ENCODE results near the gene TMEM119.
"Not testable (repeated sequence)": the region's sequence is repeated elsewhere in the genome, so short reads cannot be mapped to it uniquely, and the experiment has no call there.

The TMEM119 gene

DNA sequence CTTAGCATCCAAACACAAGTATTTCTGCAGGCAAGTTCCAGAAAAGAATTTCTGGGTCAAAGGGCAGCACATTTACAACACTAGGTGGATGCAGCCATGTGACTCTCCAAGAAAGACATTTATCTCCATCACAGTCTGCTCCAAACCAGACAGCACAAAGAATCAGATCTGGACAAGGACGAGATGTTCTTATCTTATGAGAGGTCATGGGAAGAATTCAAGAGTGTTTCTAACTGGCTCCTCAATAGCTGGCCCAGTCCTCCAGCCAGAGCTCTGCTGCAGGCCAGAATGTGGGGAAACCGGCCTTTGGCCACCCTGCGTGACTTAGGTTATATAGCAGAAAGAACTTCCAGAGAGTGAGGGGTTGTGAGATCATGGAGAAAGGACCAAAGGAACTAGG, 17.4 kb downstream of the TMEM119 start:
- TF ChIP-seq, protein P1, sequence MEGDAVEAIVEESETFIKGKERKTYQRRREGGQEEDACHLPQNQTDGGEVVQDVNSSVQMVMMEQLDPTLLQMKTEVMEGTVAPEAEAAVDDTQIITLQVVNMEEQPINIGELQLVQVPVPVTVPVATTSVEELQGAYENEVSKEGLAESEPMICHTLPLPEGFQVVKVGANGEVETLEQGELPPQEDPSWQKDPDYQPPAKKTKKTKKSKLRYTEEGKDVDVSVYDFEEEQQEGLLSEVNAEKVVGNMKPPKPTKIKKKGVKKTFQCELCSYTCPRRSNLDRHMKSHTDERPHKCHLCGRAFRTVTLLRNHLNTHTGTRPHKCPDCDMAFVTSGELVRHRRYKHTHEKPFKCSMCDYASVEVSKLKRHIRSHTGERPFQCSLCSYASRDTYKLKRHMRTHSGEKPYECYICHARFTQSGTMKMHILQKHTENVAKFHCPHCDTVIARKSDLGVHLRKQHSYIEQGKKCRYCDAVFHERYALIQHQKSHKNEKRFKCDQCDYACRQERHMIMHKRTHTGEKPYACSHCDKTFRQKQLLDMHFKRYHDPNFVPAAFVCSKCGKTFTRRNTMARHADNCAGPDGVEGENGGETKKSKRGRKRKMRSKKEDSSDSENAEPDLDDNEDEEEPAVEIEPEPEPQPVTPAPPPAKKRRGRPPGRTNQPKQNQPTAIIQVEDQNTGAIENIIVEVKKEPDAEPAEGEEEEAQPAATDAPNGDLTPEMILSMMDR (conservative IDR thresholded peaks at IDR 0.05; ENCODE audit: low read depth, low read length): no peak
- peak; percentile 84 for DNase-seq (ENCODE audit: low read depth)
- no peak overlapping the region for H3K4me3 ChIP-seq (ENCODE audit: low read depth, low read length)

DNA sequence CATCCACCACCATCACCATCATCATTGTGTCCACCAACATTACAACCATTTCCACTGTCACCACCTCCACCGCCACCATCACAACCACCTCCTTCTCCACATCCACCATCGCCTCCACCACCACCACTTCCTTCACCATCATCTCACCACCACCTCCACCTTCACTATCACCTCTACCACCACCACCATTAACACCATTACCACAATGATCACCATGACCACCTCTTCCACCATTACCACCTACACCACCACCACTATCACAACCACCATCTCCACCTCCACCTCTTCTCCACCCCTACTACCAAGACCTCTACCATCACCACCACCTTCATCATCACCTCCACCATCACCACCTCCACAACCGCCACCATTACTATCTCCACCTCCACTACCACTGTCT, 19.1 kb downstream of the TMEM119 start:
- no peak for DNase-seq (ENCODE audit: low read depth)
- no peak overlapping the region for H3K4me3 ChIP-seq (ENCODE audit: low read depth, low read length)
- TF ChIP-seq, protein P1 (conservative IDR thresholded peaks at IDR 0.05; ENCODE audit: low read depth, low read length): no peak

DNA sequence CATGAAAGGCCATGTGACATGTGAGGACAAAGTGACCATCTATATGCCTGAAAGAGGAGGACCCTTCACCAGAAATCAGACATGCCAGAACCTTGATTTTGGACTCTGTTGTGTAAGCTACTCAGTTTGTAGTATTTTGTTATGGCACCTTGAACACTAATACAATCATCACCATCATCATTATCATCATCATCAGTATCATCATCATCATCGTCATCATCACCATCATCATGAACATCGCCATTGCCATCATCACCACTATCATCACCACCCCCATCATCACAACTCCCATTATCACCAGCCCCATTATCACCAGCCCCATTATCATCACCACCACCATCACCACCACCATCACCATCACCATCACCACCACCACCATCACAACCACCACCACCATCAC, 19.6 kb downstream of the TMEM119 start:
- no peak for DNase-seq (ENCODE audit: low read depth)
- TF ChIP-seq, protein P1 (conservative IDR thresholded peaks at IDR 0.05; ENCODE audit: low read depth, low read length): no peak
- H3K4me3 ChIP-seq (ENCODE audit: low read depth, low read length): no peak overlapping the region

DNA sequence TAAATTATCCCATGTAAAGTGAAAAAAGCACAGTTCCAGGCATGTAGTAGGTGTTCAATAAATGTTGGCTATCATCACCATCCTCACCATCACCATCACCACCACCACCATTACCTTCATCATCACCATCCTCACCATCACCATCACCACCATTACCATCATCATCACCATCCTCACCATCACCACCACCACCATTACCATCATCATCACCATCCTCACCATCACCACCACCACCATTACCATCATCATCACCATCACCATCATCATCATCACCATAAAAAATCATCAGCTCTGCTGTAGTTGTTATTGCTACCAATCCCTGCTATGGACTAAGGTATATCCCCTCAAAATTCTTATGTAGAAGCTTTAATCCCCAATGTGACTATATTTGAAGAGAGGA, 20.4 kb downstream of the TMEM119 start:
- DNase-seq (ENCODE audit: low read depth): no peak
- no peak overlapping the region for H3K4me3 ChIP-seq (ENCODE audit: low read depth, low read length)
- TF ChIP-seq, protein P1 (conservative IDR thresholded peaks at IDR 0.05; ENCODE audit: low read depth, low read length): no peak

DNA sequence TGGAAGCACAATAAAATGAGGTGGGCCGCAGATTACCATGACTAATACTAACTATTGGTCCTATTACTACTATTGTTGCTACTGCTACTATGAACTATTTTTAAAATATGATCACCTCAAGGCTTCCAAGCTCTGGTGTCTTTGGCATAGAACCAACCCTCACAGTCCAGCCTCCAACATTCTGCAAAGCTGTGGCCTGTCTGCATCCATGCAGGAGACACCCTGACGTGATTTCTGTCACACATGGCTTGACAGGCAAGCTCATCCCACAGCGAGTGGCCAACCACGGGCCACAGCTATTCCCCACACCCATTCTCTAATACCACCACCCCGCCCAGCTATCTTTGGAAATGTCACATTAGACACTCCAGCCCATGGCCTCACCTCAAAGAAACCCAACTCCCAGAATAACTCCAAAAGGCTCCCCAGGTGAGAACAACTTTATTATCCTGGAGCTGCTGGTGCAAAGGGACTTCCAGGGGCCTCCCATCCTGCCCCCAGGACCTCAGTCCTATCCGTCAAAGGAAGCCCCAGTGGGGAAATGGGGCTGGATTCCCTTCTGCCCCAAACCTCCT, 21.1 kb downstream of the TMEM119 start:
- no peak overlapping the region for H3K4me3 ChIP-seq (ENCODE audit: low read depth, low read length)
- TF ChIP-seq, protein P1 (conservative IDR thresholded peaks at IDR 0.05; ENCODE audit: low read depth, low read length): no peak
- DNase-seq (ENCODE audit: low read depth): peak; percentile 36

DNA sequence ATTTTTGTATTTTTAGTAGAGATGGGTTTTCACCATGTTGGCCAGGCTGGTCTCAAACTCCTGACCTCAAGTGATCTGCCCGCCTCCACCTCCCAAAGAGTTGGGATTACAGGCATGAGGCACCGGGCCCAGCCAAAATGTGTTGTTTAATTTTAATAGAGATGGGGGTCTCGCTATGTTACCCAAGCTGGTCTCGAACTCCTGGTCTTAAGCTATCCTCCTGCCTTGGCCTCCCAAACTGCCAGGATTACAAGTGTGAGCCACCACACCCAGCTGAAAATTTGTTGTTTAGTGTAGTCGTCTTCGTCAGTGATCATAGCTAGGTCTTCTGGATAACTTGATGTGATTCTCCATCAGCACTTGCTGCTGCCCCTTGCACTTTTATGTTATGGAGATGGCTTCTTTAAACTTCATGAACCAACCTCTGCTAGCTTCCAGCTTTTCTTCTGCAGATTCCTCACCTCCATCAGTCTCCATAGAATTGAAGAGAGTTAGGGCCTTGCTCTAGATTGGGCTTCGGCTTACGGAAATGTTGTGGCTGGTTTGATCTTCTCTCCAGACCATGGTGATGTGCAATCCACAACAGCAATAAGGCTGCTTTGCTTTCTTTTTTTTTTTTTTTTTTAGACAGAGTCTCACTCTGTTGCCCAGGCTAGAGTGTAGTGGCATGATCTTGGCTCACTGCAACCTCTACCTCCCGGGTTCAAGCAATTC, 22.5 kb downstream of the TMEM119 start:
- H3K4me3 ChIP-seq (ENCODE audit: low read depth, low read length): no peak overlapping the region
- DNase-seq (ENCODE audit: low read depth): no peak
- TF ChIP-seq, protein P1 (conservative IDR thresholded peaks at IDR 0.05; ENCODE audit: low read depth, low read length): no peak

DNA sequence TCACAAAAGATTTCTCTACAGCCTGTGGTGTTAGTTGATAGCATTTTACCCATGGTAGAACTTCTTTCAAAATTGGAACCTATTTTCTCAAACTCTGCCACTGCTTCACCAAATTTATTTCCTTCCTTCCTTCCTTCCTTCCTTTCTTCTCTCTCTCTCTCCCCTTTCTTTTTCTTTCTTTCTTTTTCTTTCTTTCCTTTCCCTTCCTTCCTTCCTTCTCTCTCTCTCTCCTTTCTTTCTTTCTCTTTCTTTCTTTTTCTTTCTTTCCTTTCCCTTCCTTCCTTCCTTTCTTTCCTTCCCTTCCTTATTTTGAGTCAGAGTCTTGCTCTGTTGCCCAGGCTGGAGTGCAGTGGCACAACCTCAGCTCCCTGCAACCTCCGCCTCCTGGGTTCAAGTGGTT, 23.6 kb downstream of the TMEM119 start:
- DNase-seq (ENCODE audit: low read depth); H3K4me3 ChIP-seq (ENCODE audit: low read depth, low read length): not testable (repeated sequence)

Measured in choroid plexus epithelial cell (primary cell).